ENCODE data around the gene PKP4.

DNA sequence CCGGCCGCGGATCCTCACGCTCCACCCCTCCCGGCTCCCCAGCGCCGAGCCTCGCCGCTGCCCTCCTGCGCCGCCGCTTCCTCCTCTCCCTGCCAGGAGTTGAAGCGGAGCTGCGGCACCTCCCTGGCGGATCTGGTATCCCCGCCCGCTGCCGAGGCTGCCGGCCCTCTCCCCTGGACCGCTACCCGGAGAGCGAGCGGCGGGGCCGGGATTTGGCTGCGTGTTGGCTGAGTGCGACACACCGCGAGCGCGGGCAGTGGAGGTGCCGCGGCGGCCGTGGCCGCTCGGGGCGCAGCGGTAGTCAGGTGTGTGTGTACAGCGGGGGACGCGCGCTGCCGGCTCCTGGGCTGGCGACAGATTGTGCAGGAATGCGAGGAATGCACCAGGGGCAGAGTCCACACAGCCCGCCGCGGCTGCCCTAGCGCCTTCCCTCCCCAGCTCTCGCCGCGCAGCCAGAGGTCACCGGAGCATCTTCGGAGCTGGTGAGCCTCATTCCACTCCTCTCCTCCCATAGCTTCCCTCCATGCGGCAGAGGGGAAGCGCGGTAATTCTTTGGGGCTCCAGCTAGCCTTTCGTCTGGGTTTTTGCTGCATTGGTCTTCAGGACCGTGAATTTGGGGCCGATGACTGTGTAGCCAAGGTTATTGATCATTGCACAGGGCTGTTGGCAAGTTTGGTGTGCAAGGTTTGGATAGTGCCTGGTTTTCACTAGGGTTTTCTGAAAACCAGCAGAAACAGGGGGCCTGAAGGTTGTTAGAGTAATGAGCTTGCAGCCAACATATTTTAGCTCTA lies 1.3 kb downstream of the PKP4 start:
- no peak for TF ChIP-seq EZH2 (IDR thresholded peaks at IDR 0.05)
- no peak for TF ChIP-seq POLR2AphosphoS5 (IDR thresholded peaks at IDR 0.05; ENCODE audit: borderline replicate concordance, low read depth, low read length)
